ENCODE results near the gene HACD4.

The HACD4 gene

GRCh38 chr9:21015995-21016394 is 15.4 kb downstream of the HACD4 start:
- no peak for DNase-seq

GRCh38 chr9:21015129-21015815 is 16.2 kb downstream of the HACD4 start:
- DNase-seq: no peak

- no peak for DNase-seq
These were observed 29.4 kb downstream of the HACD4 start for GRCh38 chr9:21002040-21002439.

- no peak for DNase-seq
These were observed 29.9 kb downstream of the HACD4 start for GRCh38 chr9:21001581-21001980.

- peak; percentile 79 for DNase-seq
These were observed 33.9 kb downstream of the HACD4 start for GRCh38 chr9:20997503-20998076.

GRCh38 chr9:20996809-20997208 is 34.6 kb downstream of the HACD4 start:
- DNase-seq: no peak

- DNase-seq: peak; percentile 73
These were observed 35.8 kb downstream of the HACD4 start for GRCh38 chr9:20995616-20996015.

GRCh38 chr9:20994486-20994885 is 37.0 kb downstream of the HACD4 start:
- DNase-seq: no peak

- DNase-seq: peak; percentile 96
These were observed 40.6 kb downstream of the HACD4 start for GRCh38 chr9:20990867-20991266.

GRCh38 chr9:20989923-20990341 is 41.5 kb downstream of the HACD4 start:
- DNase-seq: peak; percentile 94

GRCh38 chr9:20988671-20989315 is 42.6 kb downstream of the HACD4 start:
- DNase-seq: no peak

GRCh38 chr9:20988061-20988460 is 43.4 kb downstream of the HACD4 start:
- no peak for DNase-seq

- DNase-seq: peak; percentile 15
These were observed 43.9 kb downstream of the HACD4 start for GRCh38 chr9:20987521-20987920.

- DNase-seq: no peak
These were observed 45.4 kb downstream of the HACD4 start for GRCh38 chr9:20985851-20986600.

GRCh38 chr9:20984506-20984905 is 46.9 kb downstream of the HACD4 start:
- no peak for DNase-seq

GRCh38 chr9:20981486-20981885 is 50.0 kb downstream of the HACD4 start:
- no peak for DNase-seq

GRCh38 chr9:20980832-20981455 is 50.5 kb downstream of the HACD4 start:
- DNase-seq: peak; percentile 83

GRCh38 chr9:20978249-20978648 is 53.2 kb downstream of the HACD4 start:
- DNase-seq: no peak

GRCh38 chr9:20974191-20974938 is 57.1 kb downstream of the HACD4 start:
- DNase-seq: peak; percentile 77

- DNase-seq: peak; percentile 66
These were observed 58.0 kb downstream of the HACD4 start for GRCh38 chr9:20973246-20973947.

GRCh38 chr9:20972684-20973083 is 58.8 kb downstream of the HACD4 start:
- DNase-seq: peak; percentile 37

Measured in MV-4-11 (cell line).